Mesodermal cell (in vitro differentiated cells): ENCODE measurements around the gene PDGFRB.

Experiments
- H3K27ac ChIP-seq: 2 replicates; pipeline ENCODE4 v1.7.0; 2013; ENCODE audit warnings: mild to moderate bottlenecking, low read depth, low read length, moderate library complexity; ENCODE audit not compliant: severe bottlenecking
- H3K36me3 ChIP-seq: 2 replicates; pipeline ENCODE4 v1.7.1; 2013; ENCODE audit warnings: mild to moderate bottlenecking, low read length, moderate library complexity; ENCODE audit not compliant: control insufficient read depth, insufficient read depth
- H3K4me1 ChIP-seq: one replicate; pipeline ENCODE4 v1.7.1; 2013; ENCODE audit warnings: mild to moderate bottlenecking, low read length; ENCODE audit not compliant: insufficient read depth, control insufficient read depth, poor library complexity, severe bottlenecking
- H3K4me3 ChIP-seq: 2 replicates; pipeline ENCODE4 v1.7.0; 2013; ENCODE audit warnings: low read length, control low read depth, mild to moderate bottlenecking; ENCODE audit not compliant: insufficient read depth, poor library complexity, severe bottlenecking; ENCODE audit errors: extremely low read depth
- H3K9me3 ChIP-seq: 2 replicates; pipeline ENCODE4 v1.7.1; 2013; ENCODE audit warnings: mild to moderate bottlenecking, low read length, moderate library complexity; ENCODE audit not compliant: control insufficient read depth
- WGBS, 2 experiments: methylation state at CpG; one replicate each; pipeline ENCODE4 v1.1.5; 2013; ENCODE audit warnings: missing lambda C conversion rate in 2 of 2; ENCODE audit not compliant: insufficient coverage in 2 of 2; 5-methylcytosine and 5-hydroxymethylcytosine counted together

Gene PDGFRB

GRCh38 chr5:150181766-150182545 lies 26.3 kb upstream of the PDGFRB start:
- Histone ChIP-seq H3K9me3 (no peaks in the 10 kb centered on the region), H3K4me1 (no peaks in the 10 kb centered on the region), H3K27ac (no peak overlapping the region), H3K36me3 (no peaks in the 10 kb centered on the region), H3K4me3 (no peak overlapping the region)
- 89 to 91% methylated on average over 7 of the region's 9 CpGs for WGBS, 2 experiments

- no peaks in the 10 kb centered on the region for H3K36me3 ChIP-seq
- no peaks in the 10 kb centered on the region for H3K4me1 ChIP-seq
- 94 to 95% methylated on average over 4 of the region's 5 CpGs for WGBS, 2 experiments
- no peak overlapping the region for H3K27ac ChIP-seq
- H3K4me3 ChIP-seq: no peak overlapping the region
- H3K9me3 ChIP-seq: no peaks in the 10 kb centered on the region
Observed at GRCh38 chr5:150181027-150181426, 25.4 kb upstream of the PDGFRB start.

- Histone ChIP-seq H3K27ac (no peak overlapping the region), H3K9me3 (no peaks in the 10 kb centered on the region), H3K4me1 (no peaks in the 10 kb centered on the region), H3K36me3 (no peaks in the 10 kb centered on the region), H3K4me3 (no peak overlapping the region)
- WGBS, 2 experiments: 90 to 95% methylated on average over 17 of the region's 18 CpGs
Observed at GRCh38 chr5:150180241-150181026, 24.8 kb upstream of the PDGFRB start.

- WGBS, 2 experiments: 91 to 97% methylated on average over 6 of the region's 7 CpGs
- Histone ChIP-seq H3K9me3 (no peaks in the 10 kb centered on the region), H3K36me3 (no peaks in the 10 kb centered on the region)
Observed at GRCh38 chr5:150179019-150179620, 23.5 kb upstream of the PDGFRB start.

GRCh38 chr5:150178262-150178661 lies 22.6 kb upstream of the PDGFRB start:
- Histone ChIP-seq H3K27ac (no peak overlapping the region), H3K36me3 (no peaks in the 10 kb centered on the region), H3K4me1 (no peaks in the 10 kb centered on the region), H3K4me3 (no peak overlapping the region), H3K9me3 (no peaks in the 10 kb centered on the region)
- 76 to 90% methylated on average over 1 to 2 of the region's 4 CpGs for WGBS, 2 experiments

More at GRCh38 chr5:150179019-150179620, 23.5 kb upstream of the PDGFRB start:
- Histone ChIP-seq H3K4me1 (no peaks in the 10 kb centered on the region), H3K27ac (no peak overlapping the region), H3K4me3 (no peak overlapping the region)

GRCh38 chr5:150177721-150178120 lies 22.1 kb upstream of the PDGFRB start:
- 88 to 89% methylated on average over 3 to 4 of the region's 4 CpGs for WGBS, 2 experiments
- H3K4me1 ChIP-seq: no peaks in the 10 kb centered on the region
- no peak overlapping the region for H3K27ac ChIP-seq
- H3K9me3 ChIP-seq: no peaks in the 10 kb centered on the region
- H3K36me3 ChIP-seq: no peaks in the 10 kb centered on the region
- no peak overlapping the region for H3K4me3 ChIP-seq

- H3K4me3 ChIP-seq: no peak overlapping the region
- H3K9me3 ChIP-seq: no peaks in the 10 kb centered on the region
- no peak overlapping the region for H3K27ac ChIP-seq
- H3K36me3 ChIP-seq: no peaks in the 10 kb centered on the region
- no peaks in the 10 kb centered on the region for H3K4me1 ChIP-seq
- WGBS, 2 experiments: 88 to 93% methylated on average over 7 of the region's 8 CpGs
Observed at GRCh38 chr5:150176745-150177477, 21.3 kb upstream of the PDGFRB start.

GRCh38 chr5:150175536-150175935 lies 19.9 kb upstream of the PDGFRB start:
- no peaks in the 10 kb centered on the region for H3K9me3 ChIP-seq
- no peaks in the 10 kb centered on the region for H3K36me3 ChIP-seq
- 49 to 60% methylated on average over 4 of the region's 5 CpGs for WGBS, 2 experiments
- H3K4me3 ChIP-seq: no peak overlapping the region
- H3K4me1 ChIP-seq: no peaks in the 10 kb centered on the region
- no peak overlapping the region for H3K27ac ChIP-seq

- Histone ChIP-seq H3K4me1 (no peaks in the 10 kb centered on the region), H3K27ac (no peak overlapping the region), H3K9me3 (no peaks in the 10 kb centered on the region), H3K36me3 (no peaks in the 10 kb centered on the region), H3K4me3 (no peak overlapping the region)
- WGBS, 2 experiments: 100% methylated on average over 1 of the region's 1 CpG; no CpG with 5 or more reads in 1 of the 2 experiments
Observed at GRCh38 chr5:150175076-150175475, 19.4 kb upstream of the PDGFRB start.

GRCh38 chr5:150174285-150174684 lies 18.6 kb upstream of the PDGFRB start:
- Histone ChIP-seq H3K36me3 (no peaks in the 10 kb centered on the region), H3K4me1 (no peaks in the 10 kb centered on the region), H3K9me3 (no peaks in the 10 kb centered on the region), H3K4me3 (no peak overlapping the region), H3K27ac (no peak overlapping the region)
- WGBS, 2 experiments: 91 to 93% methylated on average over 4 to 6 of the region's 6 CpGs
